ENCODE data around the gene MAP3K13. TPM values are rescaled to one million over a fixed set of nuclear protein-coding genes. Genes with fewer than 3 reads are reported as not detected.
A peak's percentile ranks its signal among the peaks of the same experiment; 100 is the strongest.
"Not testable (repeated sequence)": the region's sequence is repeated elsewhere in the genome, so short reads cannot be mapped to it uniquely, and the experiment has no call there.

The MAP3K13 gene
- total and polyA plus RNA-seq, 7 donors: 2.6 to 7.6 (median 5.0) TPM

DNA sequence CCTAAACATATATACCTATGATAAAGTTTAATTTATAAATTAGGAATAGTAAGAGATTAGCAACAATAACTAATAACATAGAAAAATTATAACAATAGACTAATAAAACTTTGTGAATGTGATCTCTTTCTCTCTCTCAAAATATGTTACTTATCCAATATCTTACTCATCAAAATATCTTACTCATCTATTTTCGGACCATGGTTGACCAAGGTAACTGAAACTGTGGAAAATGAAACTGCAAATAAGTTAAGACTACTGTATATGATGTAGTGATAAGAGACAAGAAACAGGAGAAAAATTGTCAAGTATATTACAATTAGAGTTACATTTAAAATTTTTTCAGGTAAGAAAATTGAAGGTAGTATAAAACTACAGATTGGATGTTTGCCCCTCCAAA is 19.2 kb downstream of the MAP3K13 start:
- TF ChIP-seq, protein P1, sequence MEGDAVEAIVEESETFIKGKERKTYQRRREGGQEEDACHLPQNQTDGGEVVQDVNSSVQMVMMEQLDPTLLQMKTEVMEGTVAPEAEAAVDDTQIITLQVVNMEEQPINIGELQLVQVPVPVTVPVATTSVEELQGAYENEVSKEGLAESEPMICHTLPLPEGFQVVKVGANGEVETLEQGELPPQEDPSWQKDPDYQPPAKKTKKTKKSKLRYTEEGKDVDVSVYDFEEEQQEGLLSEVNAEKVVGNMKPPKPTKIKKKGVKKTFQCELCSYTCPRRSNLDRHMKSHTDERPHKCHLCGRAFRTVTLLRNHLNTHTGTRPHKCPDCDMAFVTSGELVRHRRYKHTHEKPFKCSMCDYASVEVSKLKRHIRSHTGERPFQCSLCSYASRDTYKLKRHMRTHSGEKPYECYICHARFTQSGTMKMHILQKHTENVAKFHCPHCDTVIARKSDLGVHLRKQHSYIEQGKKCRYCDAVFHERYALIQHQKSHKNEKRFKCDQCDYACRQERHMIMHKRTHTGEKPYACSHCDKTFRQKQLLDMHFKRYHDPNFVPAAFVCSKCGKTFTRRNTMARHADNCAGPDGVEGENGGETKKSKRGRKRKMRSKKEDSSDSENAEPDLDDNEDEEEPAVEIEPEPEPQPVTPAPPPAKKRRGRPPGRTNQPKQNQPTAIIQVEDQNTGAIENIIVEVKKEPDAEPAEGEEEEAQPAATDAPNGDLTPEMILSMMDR (IDR thresholded peaks at IDR 0.05): no peak
- no peak for ATAC-seq
- 93 to 100% (median 98%) methylated on average over 1 of the region's 1 CpG for WGBS, 3 donors
- Histone ChIP-seq H3K4me1 (no peaks in the 10 kb centered on the region), H3K9me3 (no peaks in the 10 kb centered on the region), H3K27me3 (ENCODE audit: insufficient read depth in 3 of 3, low read length in 2 of 3) (no peaks in the 10 kb centered on the region), H3K36me3 (ENCODE audit: insufficient read depth in 1 of 2, low read depth in 1 of 2) (no peaks in the 10 kb centered on the region), H3K27ac (no peak overlapping the region), H3K4me3 (no peak overlapping the region)
- no peak for DNase-seq
- intact Hi-C loops (cut with DNase I): no loop called here

GRCh38 chr3:185386515-185386914 is 23.6 kb downstream of the MAP3K13 start:
- H3K4me1 ChIP-seq; H3K36me3 ChIP-seq (ENCODE audit: insufficient read depth in 1 of 2, low read depth in 1 of 2); H3K4me3 ChIP-seq; DNase-seq; H3K9me3 ChIP-seq; intact Hi-C loops (cut with DNase I); H3K27ac ChIP-seq; H3K27me3 ChIP-seq (ENCODE audit: insufficient read depth in 3 of 3, low read length in 2 of 3); ATAC-seq: not testable (repeated sequence)
- WGBS, 3 donors: 94 to 98% (median 97%) methylated on average over 3 of the region's 3 CpGs

GRCh38 chr3:185387646-185388045 is 24.7 kb downstream of the MAP3K13 start:
- ATAC-seq (no peak), DNase-seq (no peak)
- Histone ChIP-seq H3K4me3 (no peak overlapping the region), H3K4me1 (no peaks in the 10 kb centered on the region), H3K9me3 (no peaks in the 10 kb centered on the region), H3K36me3 (ENCODE audit: insufficient read depth in 1 of 2, low read depth in 1 of 2) (no peaks in the 10 kb centered on the region), H3K27me3 (ENCODE audit: insufficient read depth in 3 of 3, low read length in 2 of 3) (no peaks in the 10 kb centered on the region), H3K27ac (no peak overlapping the region)
- TF ChIP-seq, protein P1 (IDR thresholded peaks at IDR 0.05): no peak
- 89 to 97% (median 94%) methylated on average over 1 of the region's 1 CpG for WGBS, 3 donors
- intact Hi-C loops (cut with DNase I): no loop called here

DNA sequence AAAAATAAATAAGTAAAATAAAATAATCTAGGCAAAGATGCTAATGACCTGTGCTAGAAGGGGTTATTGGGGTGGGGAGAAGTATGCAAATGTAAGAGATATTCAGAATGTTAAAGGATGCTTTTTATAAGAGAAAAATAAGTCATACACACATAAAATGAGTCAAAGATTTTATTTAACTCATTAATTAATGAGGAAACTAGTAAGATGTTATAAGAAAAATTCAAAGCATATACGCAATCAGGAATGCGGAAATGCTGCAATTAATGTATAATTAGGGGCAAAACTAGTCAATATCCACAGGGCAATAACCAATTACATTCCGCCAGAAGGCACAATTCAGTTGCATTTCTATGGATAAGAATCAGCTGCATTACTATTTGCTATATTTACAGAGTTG is 30.1 kb downstream of the MAP3K13 start:
- Histone ChIP-seq H3K36me3 (ENCODE audit: insufficient read depth in 1 of 2, low read depth in 1 of 2) (no peaks in the 10 kb centered on the region), H3K27ac (no peak overlapping the region), H3K4me1 (peaks cover 3% of the 10 kb centered on the region), H3K9me3 (no peaks in the 10 kb centered on the region), H3K27me3 (ENCODE audit: insufficient read depth in 3 of 3, low read length in 2 of 3) (no peaks in the 10 kb centered on the region), H3K4me3 (no peak overlapping the region)
- no peak for ATAC-seq
- 94 to 97% (median 97%) methylated on average over 3 of the region's 3 CpGs for WGBS, 3 donors
- TF ChIP-seq, protein P1 (IDR thresholded peaks at IDR 0.05): no peak
- intact Hi-C loops (cut with DNase I): no loop called here
- DNase-seq: no peak

GRCh38 chr3:185397676-185398075 is 34.7 kb downstream of the MAP3K13 start:
- TF ChIP-seq, protein P1 (IDR thresholded peaks at IDR 0.05): no peak
- intact Hi-C loops (cut with DNase I): no loop called here
- H3K27ac ChIP-seq: peak overlapping the region; percentile 31
- H3K9me3 ChIP-seq: no peaks in the 10 kb centered on the region
- H3K4me1 ChIP-seq: peaks cover 8% of the 10 kb centered on the region
- ATAC-seq: peak; percentile 80 to 91 (median 85)
- H3K36me3 ChIP-seq (ENCODE audit: insufficient read depth in 1 of 2, low read depth in 1 of 2): no peaks in the 10 kb centered on the region
- no peaks in the 10 kb centered on the region for H3K27me3 ChIP-seq (ENCODE audit: insufficient read depth in 3 of 3, low read length in 2 of 3)
- 29 to 54% (median 32%) methylated on average over 6 of the region's 6 CpGs for WGBS, 3 donors
- no peak overlapping the region for H3K4me3 ChIP-seq
- DNase-seq: peak in 1 of 2 donors; percentile 25

All from psoas muscle (tissue), 8 donors.